NOMO-1 treated with DMSO at 0.1 percent for 48 hours (cell line): ENCODE measurements around the gene MPP7.

Experiments
- DNase-seq: peaks from one replicate; lab custom pipeline; 2025; ENCODE audit not compliant: unreplicated experiment; lab: John Stamatoyannopoulos, UW

Gene MPP7

DNA sequence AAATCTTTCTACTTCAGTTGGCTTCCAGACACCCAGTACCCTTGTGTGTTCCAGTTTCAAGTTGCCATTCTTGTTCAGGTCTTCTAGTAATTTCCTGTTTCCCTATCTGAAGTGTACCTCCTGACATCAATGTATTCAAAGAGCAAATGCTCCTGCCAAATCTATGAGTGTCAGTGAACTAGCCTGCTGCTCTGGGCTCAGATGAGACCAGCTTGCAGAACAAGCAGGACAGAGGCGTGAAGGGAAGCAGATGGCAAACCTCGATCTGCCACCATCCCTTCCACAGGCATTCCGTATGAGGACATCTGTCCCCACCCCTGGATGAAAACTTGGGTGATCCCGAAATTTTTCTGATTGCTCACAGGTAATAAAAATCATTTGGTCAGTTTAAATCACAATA is 4.4 kb upstream of the MPP7 start:
- DNase-seq, result no peak

DNA sequence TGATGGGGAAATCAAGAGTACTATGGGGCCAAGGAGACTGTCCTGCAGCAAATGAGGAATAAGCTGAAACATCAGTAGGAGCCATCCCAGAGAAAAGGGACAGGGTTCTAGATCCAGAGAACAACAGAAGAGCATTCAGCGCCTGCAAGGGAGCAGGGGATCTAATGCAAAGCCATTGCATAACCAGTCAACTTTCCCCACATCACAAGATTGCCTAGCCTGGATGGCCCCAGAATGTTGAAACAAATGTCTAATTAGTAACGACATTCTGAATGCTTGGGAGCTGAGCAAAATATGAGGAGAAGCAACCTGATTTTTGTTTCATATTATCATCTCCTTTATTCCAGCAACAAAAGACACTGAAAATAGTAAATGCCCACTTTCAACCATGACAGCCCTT is 2.7 kb upstream of the MPP7 start:
- peak; percentile 75 for DNase-seq

DNA sequence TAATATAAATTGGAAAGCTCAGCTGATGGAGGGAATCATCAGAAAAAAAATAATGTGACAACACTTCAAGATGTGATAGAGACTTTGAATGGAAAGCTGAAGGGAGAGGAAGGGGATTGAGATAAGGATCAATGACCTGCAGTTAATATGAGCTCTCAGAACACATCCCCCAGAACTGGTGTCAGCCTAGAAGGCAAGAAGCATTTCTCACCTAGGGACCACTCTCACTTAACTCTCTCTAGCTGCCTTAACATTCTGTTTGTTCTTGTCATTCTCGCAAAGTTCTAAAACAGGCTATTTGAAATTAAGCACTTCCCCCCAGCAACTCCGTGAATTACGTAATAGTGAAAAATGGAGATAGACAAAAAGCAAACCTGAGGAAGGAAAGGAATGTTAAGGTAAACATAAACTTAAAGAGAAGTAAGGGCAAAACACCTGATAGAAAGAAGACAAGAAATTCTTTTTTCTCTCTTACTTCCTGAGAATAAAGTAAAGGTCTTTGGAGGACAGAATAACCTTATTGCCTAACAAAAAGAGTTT is 1.2 kb upstream of the MPP7 start:
- DNase-seq, result peak; percentile 56

DNA sequence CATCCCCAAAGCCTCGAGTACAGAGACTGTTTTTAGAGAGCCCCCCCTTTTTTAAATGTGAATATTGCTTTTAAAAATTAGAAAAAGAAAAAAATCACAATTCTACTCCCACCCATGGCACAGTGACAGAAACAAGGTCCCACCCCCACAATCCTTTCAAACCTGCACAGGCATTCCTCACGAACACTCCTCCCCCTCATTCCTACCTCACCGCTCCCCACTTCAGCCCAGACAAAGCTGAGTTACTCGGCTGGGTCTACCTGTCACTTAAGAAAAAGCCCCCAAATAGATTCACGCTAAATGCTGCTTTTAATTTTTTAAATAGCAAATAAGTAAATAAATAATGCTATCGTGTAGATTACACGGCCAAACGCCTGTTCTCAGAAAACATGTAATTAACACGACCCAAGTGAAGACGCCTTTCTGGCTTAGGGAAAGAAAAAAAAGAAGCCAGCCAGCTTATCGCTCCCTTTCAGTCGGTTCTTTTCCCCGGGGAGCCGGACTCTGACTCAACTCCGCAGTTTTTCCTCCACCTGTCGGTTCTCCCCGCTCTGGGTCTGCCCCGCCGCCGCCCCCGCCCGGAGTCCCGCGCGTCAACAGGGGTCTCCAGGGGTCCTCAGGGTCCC is 739 bp downstream of the MPP7 start:
- DNase-seq, result peak; percentile 52

DNA sequence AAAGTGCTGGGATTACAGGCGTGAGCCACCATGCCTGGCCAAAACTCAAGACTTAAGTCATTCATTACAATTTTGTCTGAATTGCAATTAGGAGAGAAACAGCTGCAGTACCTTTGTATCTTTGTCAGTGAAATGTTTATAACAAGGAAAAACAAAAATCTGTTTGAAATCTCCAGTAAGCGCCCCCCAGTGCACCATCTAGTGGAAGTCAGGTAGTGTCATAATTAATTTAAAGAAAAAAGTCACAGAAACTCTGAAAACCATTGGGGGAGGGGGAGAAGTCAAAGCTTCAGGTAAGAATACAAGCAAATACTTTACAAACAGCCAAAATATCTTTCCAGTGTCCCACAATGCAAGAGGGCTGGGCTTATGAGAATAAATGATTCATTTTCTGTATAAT is 2.8 kb downstream of the MPP7 start:
- no peak for DNase-seq

DNA sequence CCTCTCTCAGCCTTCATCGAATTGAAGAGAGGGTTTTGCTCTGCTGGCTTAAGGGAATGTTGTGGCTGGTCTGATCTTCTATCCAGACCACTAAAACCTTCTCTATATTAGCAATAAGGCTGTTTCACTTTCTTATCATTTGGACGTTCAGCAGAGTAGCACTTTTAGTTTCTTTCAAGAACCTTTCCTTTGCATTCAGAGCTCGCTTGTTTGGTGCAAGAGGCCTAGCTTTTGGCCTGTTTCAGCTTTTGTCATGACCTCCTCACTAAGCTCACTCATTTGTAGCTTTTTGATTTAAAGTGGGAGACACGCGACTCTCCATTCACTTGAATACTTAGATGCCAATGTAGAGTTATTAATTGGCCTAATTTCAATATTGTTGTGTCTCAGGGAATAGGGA is 3.9 kb downstream of the MPP7 start:
- DNase-seq, result no peak

DNA sequence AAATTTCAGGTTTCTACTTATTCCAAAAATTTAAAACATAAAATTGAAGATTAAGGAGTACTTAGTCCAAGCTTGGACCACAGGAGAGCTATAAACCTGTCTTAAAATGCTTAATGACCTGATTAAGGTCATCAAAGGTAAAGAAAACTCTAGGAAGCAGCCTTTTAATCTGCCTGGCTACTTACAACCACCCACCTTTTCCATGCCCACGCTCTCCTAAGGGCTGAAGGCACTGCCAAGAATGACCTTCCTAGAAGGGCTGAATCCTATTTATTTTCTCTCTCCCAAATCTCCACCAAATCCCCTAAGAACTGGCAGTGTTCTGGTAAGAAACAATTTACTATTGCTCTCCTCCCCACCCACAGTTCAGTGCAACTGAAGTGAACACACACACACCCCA is 6.8 kb downstream of the MPP7 start:
- DNase-seq, result no peak

DNA sequence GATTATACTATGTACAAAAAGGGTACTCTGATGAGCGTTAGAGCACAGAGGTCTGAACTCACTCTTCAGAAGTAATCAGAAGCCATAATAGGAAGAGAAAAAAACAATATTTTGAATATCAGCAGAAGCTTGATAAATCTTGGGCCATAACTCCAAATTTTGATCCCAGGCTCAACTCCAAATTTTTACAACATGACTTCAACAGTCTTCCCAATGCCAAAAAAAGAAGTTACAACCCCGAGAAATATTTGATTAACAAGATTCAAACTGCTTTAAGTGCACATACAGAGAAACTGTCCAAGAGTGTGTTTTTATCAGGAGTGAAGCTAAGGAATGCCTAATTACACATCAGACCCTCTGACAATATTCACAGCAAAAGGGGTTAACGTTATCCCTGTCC is 7.5 kb downstream of the MPP7 start:
- no peak for DNase-seq

DNA sequence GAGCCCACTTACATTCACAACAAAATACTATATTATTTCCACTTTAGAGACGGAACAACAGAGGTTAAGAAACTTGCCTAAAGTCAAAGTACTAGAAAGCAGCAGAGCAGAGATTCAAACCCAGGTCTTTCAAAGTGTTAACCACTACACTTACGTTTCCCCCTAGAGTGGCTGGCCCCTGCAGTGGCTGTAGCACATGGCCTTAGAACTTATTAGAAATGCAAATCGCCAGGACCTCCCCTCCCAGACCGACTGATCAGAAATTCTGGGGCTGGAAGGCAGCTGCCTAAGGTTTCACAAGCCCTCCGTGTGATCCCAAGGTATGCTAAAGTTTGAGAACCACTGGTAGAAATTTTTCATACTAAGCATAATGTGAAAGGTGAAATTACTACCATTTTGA is 8.1 kb downstream of the MPP7 start:
- no peak for DNase-seq

DNA sequence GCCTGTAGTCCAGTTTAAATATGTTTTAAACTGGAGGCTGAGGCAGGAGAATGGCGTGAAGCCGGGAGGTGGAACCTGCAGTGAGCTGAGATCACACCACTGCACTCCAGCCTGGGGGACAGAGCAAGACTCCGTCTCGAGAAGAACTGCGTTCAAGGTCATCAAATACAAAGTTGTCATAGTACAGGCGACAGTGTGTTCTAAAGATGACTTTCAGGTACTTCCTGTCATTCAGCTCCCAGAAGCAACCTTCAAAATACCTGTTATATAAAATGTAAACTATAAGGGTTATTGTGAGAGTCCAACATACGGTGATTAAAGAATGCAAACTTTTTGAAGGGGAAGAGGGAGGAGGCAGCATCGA is 8.7 kb downstream of the MPP7 start:
- DNase-seq, result no peak

DNA sequence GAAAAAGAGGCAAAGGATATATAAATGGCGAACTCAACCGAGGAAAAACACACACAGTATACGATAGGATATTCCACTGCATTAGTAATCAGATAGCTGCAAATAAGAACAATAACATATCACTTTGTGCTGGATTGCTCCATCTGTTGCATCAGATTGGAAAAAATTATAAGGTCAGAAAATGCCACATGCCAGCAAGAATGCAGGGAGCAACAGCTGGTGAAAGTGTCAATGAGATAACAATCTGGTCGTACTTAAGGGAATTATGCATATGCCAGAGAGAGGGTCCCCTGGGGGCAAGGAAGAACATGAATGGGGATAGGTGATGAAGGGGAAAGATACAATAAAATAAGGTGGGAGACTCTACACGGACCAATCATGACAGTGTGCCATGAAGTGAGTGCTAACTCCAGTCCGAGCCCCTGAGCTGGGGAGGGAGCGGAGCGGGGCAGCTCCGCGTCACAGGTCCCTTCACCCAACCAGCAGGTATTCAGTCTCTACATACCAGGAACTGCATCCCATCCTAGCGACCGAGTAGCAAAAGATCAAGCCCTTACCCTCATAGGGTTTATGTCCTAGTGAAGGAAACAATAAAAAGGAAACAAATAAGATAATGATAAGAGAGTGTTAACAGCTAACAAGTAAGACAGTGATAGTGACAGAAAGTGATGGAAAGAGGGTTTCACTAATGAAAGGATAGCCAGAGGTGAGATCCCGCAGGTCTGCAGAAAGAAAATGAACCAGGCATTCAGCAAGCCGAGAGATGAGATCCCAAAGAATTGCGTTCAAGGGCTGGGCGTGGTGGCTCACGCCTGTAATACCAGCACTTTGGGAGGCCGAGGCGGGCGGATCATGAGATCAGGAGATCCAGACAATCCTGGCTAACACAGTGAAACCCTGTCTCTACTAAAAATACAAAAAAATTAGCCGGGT is 9.4 kb downstream of the MPP7 start:
- DNase-seq, result no peak

DNA sequence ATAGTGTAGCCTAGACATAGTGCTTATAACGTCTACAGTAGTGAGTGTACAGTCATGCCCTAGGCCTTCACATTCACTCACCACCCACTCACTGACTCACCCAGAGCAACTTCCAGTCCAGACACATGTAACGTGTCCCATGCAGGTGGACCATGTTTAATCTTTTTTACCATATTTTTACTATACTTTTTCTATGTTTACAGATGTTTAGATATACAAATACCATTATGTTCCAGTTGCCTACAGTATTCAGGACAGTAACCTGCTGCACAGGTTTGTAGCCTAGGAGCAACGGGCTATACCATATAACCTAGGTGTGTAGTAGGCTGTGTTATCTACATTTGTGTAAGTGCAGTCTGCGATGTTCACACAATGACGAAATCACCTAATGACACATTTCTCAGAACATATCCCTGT is 11.0 kb downstream of the MPP7 start:
- DNase-seq, result no peak

DNA sequence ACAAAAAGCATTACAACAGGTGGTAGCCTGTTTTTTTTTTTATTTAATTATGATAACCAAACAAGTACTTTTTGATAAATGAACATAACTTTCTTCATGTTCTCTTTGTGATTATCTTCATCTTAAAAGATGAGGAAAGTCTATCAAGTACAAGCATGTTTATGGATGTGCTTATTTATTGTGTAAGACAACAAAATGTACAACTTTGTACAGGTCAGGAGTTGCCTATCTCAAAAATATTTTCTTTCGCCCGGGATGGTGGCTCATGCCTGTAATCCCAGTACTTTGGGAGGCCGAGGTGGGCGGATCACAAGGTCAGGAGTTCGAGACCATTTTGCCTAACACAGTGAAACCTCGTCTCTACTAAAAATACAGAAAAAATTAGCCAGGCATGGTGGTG is 17.0 kb downstream of the MPP7 start:
- DNase-seq, result no peak

DNA sequence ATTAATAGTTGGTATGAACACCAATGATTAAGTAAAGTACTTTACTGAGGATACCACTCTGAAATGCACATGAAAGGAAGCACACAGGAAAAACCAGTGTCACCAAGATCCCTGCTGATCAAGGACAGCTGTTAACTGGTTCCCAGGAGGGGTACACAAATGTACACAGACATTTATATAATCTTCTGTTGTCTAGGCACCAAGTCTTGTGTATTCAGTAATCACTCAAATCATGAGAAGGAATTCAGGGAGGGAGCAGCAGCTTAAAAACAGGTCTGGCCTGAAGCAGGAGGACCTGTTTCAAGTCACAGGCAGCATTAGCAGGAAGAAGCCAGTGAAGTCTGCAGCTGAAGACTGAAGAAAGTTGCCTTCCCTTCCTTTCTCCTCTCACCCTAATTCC is 18.7 kb downstream of the MPP7 start:
- no peak for DNase-seq

DNA sequence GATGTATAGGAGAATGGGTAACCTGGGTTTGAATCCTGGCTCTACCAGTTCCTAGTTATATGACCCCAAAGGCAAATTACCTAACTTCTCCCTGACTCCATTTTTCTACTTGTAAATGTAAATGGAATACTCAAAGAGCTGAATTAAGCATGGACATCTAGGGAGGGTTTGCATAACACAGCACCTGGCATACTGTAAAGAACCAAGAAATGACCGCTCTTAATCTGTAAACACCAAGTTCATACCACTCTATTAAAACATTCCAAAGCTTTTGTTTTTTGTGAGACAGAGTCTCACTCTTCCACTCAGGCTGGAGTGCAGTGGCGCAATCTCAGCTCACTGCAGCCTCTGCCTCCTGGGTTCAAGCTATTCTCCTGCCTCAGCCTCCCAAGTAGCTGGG is 19.6 kb downstream of the MPP7 start:
- no peak for DNase-seq

DNA sequence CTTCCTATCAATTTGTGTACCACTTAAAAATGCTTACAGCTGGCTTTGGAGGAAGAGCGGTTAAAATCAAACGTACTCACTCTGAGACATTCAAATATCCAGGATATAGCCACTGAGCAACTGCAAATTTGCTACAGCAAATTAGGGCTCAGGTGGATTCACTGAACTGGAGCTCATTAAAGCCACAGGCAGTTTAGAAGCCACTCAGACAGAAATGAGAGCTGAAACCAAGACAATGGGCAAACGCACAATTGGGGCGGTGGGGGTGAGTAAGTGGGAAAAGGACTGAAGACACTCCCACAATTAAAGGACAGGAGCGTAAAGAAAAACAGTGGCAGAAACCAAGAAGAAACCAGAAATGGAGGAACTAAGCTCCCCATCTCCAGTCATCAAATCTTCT is 20.5 kb downstream of the MPP7 start:
- DNase-seq, result no peak

DNA sequence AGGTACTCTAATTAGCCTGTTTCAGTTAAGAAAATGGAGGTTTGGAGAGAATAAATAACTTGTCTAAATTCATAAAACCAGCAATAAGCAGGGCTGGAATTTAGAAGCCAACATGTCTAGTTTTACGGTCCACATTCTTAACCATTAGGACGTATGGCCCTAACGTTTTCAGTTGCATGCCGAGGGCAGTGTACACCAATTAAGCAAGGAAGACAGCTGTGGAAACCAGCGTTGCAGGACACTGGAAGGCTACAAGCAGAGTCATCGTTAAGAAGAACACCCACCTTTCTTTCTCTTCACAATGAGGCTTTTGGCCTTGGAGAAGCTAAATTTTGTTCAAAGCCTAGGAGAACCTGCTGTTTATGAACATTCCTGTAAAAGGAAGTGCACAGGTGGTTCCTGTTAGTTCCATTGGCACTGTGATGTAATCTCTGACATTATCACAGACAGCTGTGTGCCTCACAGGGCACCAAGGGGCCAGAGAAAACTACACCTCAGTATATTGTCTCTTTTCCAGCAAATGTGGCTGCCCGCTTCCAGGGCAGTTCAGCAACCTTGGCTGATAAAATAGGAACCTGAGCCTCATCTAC is 21.0 kb downstream of the MPP7 start:
- no peak for DNase-seq

DNA sequence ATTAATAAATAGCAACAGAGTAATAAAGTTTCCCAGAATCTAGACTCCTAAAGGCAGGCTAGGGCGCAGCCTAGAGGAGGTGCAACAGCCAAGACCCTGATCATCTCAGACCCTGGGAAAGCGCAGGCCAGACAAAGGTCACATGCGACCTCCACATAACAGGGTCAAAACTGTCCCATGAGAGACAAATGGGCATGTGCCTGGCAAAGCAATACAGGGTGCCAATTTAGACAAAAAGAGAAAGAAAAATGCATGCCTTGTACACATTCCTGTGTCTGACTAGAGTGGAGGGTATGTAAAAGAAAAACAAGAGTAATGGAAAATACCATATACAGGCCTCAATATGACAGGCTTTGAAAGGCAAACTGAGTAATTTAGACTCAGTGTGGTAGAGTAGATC is 22.2 kb downstream of the MPP7 start:
- no peak for DNase-seq

DNA sequence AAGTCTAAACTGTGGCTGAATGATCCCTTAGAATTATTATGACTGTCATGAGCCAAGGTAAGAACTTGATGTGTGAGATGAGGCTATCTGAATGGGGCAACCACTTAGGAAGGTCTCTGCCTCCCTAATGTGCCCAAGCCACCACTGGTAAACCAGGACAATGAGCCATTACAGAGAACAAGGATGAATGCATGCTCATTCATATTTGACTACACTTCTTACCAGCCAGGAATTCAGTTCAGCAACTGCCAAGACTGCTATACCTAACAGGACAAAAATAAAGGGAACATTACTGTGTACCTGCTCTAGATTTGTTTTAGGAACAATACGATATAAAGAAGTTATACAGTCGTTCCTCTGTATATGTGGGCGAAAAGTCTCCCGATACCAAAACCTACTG is 23.0 kb downstream of the MPP7 start:
- DNase-seq, result no peak

DNA sequence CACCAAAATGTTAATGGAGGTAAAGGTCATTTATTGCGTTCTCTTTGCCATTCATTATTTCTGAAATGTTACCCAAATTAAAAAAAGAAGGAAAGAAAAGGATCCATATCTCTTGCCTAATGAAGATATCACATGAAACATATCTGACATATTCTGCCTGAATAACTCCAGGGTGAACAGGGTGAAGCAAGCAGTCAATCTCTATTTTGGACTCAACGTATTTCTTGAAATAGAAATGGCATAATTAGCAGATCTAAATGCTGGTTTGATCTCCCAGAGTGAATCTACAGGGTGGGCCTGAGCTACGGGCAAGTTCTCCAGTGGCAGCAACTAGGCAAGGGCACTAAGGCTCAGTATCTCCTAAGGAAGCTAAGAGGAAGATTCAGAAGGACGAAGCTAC is 24.0 kb downstream of the MPP7 start:
- no peak for DNase-seq

DNA sequence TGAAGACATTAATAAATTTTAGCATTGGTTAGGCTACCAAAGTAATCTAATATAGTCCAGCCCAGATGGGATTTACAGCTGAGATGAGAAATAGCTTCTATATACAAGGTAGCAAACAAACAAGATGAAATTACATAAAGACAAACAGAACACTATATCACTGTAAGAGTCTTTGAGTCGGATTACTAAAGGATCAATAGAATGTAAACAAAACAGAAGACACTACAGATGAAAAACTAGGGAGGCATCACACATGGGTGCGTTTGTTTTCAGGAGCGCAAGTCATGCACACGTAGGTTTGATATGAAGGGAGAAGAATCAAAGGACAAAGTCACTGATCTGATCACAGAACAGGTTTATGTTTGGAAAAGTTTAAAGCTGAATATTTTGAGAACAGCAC is 26.5 kb downstream of the MPP7 start:
- DNase-seq, result no peak

DNA sequence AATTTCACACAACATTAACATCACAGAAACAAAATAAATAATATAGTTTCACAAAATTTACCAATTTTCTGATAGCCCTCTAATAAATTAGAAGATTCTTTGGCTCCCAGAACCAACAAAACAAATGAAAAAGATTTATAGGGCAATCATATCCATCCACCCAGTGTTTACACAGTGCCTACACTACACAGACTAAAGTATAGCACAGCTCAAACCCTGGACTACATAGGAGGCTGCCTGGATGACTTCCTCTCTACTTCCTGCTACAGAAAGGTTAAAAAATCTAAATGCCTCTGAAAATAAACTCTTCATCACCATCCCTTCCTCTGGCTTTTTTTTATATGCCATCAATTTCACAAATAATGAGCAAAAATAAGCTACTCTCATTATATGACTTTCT is 28.4 kb downstream of the MPP7 start:
- DNase-seq, result no peak
